Skeletal muscle cell (primary cell): ENCODE data around the gene SETD1A.
"Not testable (repeated sequence)": the region's sequence is repeated elsewhere in the genome, so short reads cannot be mapped to it uniquely, and the experiment has no call there.

ENCODE experiments used
- DNase-seq: peaks from one replicate; pipeline ENCODE4 v3.0.0-alpha.2; 2010; ENCODE audit warnings: low read depth
- H3K4me3 ChIP-seq: 2 replicates; pipeline ENCODE4 v1.5.1; 2011; ENCODE audit warnings: low read depth, mild to moderate bottlenecking, control low read depth, low read length, moderate library complexity

SETD1A gene

GRCh38 chr16:30927789-30928378 is 29.7 kb upstream of the SETD1A start:
- no peak for DNase-seq
- no peak overlapping the region for H3K4me3 ChIP-seq

GRCh38 chr16:30928390-30928789 is 29.2 kb upstream of the SETD1A start:
- no peak for DNase-seq

DNA sequence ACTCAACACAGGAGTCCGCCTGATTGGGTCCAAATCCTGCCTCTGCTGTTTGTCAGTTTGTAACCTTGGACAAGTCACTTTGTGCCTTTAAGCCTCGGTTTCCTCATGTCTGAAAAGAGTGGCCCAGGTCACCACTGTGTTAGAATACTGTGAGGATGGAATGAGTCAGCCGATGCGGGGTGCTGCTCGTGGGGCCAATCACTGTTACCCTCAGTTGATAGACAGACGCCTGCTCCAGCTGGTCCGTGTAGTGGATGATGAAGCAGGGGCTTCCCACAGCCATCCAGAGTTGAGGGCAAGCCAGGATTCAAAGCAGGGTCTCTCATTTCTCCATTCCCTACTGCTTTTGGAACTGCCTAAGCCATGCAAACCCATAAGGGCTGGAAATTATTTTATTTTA is 28.4 kb upstream of the SETD1A start:
- DNase-seq: no peak
- H3K4me3 ChIP-seq: no peak overlapping the region

More at GRCh38 chr16:30928390-30928789, 29.2 kb upstream of the SETD1A start:
- H3K4me3 ChIP-seq: no peak overlapping the region

- H3K4me3 ChIP-seq: no peak overlapping the region
- no peak for DNase-seq
These were observed 27.4 kb upstream of the SETD1A start for GRCh38 chr16:30930160-30930571.

- no peak overlapping the region for H3K4me3 ChIP-seq
- DNase-seq: no peak
These were observed 26.4 kb upstream of the SETD1A start for GRCh38 chr16:30931068-30931650.

- no peak for DNase-seq
- no peak overlapping the region for H3K4me3 ChIP-seq
These were observed 22.6 kb upstream of the SETD1A start for GRCh38 chr16:30934827-30935557.

DNA sequence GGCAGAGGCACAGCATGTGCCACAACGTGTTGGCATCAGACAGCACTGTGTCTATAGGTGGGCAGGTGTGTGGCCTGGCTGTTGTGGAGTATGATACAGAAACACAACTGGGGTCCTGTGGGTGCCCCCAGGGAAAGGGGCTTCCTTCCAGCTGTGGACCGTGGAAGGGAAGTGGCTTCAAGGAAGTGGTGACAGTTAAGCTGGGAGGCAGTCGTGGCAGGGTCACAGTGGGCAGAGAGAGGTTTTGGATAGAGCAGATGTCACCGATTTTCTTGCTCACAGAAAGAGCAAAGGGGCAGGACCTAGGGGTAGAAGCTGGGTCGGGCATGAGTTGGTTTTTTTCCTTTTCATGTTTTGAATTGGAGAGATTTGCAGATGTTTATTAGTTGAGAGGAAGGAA is 19.9 kb upstream of the SETD1A start:
- DNase-seq: no peak
- no peak overlapping the region for H3K4me3 ChIP-seq

DNA sequence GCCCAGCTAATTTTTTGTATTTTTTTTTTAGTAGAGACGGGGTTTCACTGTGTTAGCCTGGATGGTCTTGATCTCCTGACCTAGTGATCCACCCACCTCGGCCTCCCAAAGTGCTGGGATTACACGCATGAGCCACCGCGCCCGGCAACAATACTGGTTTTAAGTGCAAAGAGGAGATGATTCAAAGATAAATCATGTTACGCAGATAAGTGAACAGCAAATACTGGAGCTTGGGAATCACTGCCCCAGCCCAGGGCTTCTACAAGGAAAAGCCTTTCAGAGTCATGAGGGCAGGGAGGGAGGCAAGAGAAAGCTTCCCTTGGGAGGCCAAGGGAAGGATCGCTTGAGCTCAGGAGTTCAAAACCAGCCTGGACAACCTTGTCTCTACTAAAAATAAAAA is 18.0 kb upstream of the SETD1A start:
- DNase-seq, H3K4me3 ChIP-seq: not testable (repeated sequence)

DNA sequence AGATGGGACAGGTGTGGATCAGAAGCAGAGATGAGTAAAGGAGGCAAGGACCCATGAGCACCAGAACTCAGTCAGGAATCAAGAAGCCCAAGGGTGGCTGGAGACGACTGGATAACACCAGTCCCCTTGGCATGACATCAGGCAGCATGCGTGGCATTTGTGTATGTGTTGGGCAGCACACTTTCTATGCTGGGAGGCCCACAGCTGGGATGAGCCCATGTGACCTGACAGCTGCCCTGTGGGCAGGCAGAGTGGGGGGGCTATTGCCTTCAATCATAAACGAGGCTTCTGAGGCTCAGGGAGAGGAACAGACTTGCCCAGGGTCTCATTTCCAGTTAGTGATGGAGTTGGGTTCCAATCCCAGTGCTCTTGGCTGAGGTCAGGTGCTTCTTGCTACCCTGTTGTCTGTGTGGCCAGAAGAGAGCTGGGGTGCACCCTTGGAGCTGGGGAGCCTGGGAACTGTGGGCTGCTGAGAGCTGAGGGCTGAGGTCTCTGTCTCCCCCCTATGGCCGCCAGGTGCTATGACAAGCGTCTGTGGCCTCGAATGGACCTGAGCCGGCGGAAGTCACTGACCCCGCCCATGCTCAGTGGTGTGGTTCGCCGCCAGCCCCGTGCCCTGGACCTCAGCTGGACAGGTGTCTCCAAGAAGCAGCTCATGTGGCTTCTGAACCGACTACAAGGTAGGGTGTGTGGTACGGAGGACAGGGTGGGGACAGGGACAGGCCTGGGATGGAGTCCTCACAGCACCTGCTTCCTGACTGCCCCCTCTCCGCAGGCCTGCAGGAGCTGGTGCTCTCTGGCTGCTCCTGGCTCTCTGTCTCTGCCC is 15.7 kb upstream of the SETD1A start:
- no peak for DNase-seq

GRCh38 chr16:30942426-30942806 is 15.1 kb upstream of the SETD1A start:
- no peak overlapping the region for H3K4me3 ChIP-seq
- DNase-seq: no peak

More for the DNA sequence above, 15.7 kb upstream of the SETD1A start:
- H3K4me3 ChIP-seq: no peak overlapping the region

GRCh38 chr16:30944352-30944751 is 13.2 kb upstream of the SETD1A start:
- no peak overlapping the region for H3K4me3 ChIP-seq

DNA sequence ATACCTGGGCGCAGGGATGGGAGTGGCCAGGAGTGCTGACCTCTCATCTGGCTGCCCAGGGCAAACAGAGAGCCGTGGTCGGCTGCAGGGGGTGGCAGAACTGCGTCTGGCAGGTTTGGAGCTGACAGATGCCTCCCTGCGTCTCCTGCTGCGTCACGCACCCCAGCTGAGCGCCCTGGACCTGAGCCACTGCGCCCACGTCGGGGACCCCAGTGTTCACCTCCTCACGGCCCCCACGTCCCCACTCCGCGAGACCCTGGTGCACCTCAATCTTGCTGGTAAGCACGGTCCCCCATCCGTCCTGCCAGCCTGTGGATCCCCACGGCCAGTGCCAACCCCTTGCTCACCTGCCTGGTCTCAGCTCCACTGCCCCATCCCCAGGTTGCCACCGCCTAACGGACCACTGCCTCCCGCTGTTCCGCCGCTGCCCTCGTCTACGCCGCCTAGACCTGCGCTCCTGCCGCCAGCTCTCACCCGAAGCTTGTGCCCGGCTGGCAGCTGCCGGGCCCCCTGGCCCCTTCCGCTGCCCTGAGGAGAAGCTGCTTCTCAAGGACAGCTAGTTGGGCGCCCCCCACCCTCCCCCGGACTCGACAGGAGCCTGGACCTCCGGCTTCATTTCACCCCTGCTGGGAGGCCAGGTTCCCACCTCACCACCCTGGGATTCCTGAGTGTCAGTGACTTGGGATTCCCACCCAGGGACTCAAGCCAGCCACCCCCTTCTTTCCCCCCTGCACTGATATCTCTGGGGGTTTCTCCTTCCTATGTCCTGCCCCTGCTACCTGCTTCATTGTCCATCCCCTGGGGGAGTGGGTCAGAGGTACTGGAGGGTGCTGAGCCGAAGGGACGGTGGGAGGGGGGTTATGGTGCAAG is 10.6 kb upstream of the SETD1A start:
- no peak overlapping the region for H3K4me3 ChIP-seq
- DNase-seq: no peak

More at GRCh38 chr16:30944352-30944751, 13.2 kb upstream of the SETD1A start:
- DNase-seq: no peak

DNA sequence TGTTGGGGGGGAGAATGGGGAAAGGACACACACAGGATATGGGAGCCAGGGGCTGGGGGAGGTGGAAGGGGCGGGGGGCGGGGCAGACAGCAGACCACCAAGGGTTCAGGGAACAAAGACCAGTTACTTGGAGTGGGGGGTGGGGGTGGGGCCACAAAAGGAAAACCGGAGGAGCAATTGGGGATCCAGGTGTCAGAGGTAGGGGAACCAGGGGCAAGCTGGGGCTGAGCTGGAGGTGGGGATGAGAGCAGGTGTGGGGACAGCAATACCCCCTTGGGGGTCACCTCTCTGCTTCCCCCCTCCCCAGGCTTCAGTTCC is 10.1 kb upstream of the SETD1A start:
- DNase-seq: no peak
- H3K4me3 ChIP-seq: no peak overlapping the region

DNA sequence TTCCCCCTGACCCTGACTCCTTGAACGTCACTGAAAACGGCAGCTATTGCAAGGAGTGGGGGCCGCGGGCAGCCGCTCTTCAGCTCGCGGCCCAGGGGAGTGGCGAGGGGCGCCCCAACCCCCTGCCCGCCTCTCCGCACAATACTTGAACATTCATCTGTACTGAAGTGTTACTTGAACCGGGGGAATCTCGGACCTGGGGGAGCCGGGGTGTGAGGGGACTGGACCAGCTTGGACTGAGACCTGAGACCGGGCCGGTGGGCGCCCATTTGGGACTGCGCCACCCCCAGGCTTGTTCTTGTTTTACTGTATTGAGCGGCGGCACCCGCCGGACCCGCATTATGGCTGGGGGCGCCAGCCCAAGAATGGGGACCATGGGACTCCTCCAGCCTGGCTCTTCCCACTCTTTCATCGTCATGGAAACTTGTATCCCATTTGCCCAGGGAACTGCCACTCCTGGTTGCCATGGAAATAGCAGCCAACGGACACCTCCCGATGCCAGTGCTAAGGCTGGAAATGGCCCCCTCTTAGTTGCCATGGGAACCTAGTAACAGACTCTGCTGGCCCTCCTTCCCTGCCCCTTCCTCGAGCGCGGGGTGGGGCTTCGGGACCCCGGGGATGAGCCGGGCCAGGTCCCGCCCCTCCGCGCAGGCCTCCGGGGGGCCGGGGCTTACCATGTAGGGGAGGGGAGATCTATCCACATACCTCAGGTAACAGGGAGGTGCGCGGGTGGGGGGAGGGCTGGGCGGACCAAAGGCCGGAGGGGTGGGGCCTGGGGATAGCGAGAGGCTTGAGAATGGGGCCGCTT is 9.5 kb upstream of the SETD1A start:
- H3K4me3 ChIP-seq: peak overlapping the region; percentile 80
- DNase-seq: peak; percentile 93

DNA sequence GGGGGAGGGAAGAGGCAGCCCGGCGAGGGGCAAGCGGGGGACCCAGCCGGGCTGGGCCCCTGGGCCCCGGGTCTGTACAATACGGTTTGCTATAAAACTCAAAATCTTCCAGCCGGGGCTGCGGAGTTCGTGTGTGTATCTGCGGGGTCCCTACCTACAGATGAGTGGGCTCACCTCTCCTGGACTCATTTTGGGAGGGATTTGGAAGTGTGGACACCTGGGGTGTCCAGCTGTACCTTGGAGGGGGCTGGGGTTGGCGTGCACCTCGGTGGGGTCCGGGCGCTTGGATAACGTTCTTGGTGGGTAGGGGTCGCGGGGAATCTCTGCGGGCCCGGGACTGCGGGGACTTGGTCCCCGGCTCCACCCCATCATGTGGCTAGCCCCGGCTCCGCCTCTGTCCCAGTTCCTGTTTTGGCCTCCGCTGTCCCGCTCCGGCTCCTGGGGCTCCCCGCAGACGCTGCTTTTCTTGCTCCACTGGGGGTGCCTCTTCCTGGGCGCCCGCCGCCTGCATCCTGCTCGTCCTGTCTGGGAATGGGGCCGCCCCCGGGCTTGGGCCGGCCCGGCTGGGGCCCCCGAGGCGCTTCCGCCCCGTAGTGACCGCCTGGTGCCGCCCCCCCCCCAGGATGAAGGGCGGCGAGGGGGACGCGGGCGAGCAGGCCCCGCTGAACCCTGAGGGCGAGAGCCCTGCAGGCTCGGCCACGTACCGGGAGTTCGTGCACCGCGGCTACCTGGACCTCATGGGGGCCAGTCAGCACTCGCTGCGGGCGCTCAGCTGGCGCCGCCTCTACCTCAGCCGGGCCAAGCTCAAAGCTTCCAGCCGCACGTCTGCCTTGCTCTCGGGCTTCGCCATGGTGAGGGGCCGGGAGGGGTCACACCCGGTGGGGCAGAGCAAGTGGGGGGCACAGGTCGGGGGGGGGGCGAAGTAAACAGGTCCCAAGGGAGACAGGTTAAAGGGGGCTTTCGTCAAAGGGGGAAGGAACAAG is 8.6 kb upstream of the SETD1A start, which contains the start of gene ORAI3:
Gene ORAI3 (plus strand): TSS at position 402 of the 983 bp plus-strand sequence. CDS start 222 bp downstream, at position 624.
- no peak for DNase-seq

DNA sequence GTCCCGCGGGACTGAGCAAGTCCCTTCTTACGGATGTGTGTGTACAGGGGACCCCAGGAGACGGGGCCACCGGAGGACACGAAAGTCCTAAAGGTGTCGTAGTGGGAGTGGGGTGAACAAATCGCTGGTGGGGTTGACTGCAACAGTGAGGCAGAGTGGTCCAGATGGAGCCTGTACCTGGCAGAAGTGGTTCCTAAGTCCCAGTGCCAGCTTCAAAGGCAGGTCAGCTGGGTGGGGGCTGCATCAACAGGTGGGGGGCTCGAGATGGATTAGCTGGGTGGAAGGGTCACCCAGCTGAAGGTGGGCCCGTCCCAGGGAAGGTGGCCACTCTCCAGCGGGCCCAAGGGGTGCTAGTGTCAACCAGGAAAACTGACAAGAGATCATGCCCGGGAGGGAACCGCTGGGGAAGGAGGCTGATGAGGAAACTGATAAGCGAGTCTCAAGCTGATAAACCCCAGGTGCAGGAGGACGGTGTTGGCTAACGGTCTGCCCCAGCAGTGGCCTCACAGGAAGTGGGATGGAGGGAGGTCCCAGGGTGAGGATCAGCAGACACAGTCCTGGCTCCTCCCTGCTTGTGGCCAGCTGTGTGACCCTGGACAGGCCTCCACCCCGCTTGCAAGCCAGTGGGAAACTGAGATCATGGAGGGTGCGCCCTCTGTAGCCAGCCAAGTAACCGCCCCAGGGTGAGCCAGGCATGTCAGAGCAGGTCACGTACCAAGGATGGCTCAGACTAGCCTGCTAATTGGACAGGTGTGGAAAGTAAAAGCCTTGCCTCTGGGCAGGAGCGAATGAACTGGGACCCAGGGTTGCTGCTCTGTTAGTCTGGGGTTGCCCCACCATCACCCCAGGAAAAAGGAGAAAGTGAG is 7.7 kb upstream of the SETD1A start:
- peak overlapping the region; percentile 80 for H3K4me3 ChIP-seq
- no peak for DNase-seq

More for the DNA sequence above, 8.6 kb upstream of the SETD1A start, which contains the start of gene ORAI3:
- peak within 1 kb of the TSS; percentile 80 for H3K4me3 ChIP-seq
